Neutrophil (primary cell): ENCODE results near the gene SERPINB12.

Experiments used
- H3K27ac ChIP-seq: fragments of 200-600 bp; sonication (generic); 2 replicates; pipeline ENCODE4 v1.5.1; 2016; ENCODE audit warnings: mild to moderate bottlenecking, moderate library complexity
- H3K27me3 ChIP-seq: fragments of 200-600 bp; sonication (generic); 2 replicates; pipeline ENCODE4 v1.6.0; 2016; ENCODE audit warnings: mild to moderate bottlenecking
- H3K36me3 ChIP-seq: fragments of 200-600 bp; sonication (generic); 2 replicates; pipeline ENCODE4 v1.5.1; 2017
- H3K4me1 ChIP-seq, 2 experiments: fragments of 200-600 bp in 1 of 2; sonication (generic) in 1 of 2; 1 replicate in 1 of 2; 2 replicates in 1 of 2; pipeline versions ENCODE4 v1.5.1 to v1.6.1; 2013 to 2016; ENCODE audit warnings: low read depth in 1 of 2, low read length in 1 of 2, mild to moderate bottlenecking in 1 of 2, moderate library complexity in 1 of 2; ENCODE audit not compliant: control insufficient read depth in 1 of 2, insufficient read depth in 1 of 2
- H3K4me3 ChIP-seq, 2 experiments: fragments of 200-600 bp in 1 of 2; sonication (generic) in 1 of 2; 1 replicate in 1 of 2; 2 replicates in 1 of 2; pipeline ENCODE4 v1.5.1; 2013 to 2016; ENCODE audit warnings: low read depth in 1 of 2, low read length in 1 of 2, mild to moderate bottlenecking in 1 of 2, moderate library complexity in 1 of 2
- H3K9me3 ChIP-seq: fragments of 200-600 bp; sonication (generic); 2 replicates; pipeline ENCODE4 v1.5.1; 2016
- TF ChIP-seq, protein P1 (sequence below): fragments of 200-600 bp; sonication (generic); IDR thresholded peaks from 2 replicates; pipeline ENCODE4 v1.5.1; 2016; ENCODE audit warnings: antibody characterized with exemption

The SERPINB12 gene

DNA sequence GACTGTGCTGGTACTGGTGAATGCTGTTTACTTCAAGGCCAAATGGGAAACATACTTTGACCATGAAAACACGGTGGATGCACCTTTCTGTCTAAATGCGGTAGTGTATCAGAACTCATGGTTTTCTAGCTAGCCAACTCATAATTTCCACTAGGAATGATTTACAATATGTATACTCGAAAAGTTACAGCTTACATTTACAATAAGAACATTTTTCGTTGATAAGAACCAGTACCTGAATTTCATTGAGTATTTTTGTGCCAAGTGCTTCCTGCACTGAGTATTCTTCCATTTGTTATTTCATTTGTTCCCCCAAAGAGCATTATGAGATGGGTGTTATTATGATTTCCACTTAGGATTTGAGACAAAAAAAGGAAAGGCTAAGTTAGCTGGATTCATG lies 21.9 kb downstream of the SERPINB12 start:
- no peak overlapping the region for H3K4me3 ChIP-seq
- no peaks in the 10 kb centered on the region for H3K9me3 ChIP-seq
- H3K27me3 ChIP-seq: no peaks in the 10 kb centered on the region
- TF ChIP-seq, protein P1, sequence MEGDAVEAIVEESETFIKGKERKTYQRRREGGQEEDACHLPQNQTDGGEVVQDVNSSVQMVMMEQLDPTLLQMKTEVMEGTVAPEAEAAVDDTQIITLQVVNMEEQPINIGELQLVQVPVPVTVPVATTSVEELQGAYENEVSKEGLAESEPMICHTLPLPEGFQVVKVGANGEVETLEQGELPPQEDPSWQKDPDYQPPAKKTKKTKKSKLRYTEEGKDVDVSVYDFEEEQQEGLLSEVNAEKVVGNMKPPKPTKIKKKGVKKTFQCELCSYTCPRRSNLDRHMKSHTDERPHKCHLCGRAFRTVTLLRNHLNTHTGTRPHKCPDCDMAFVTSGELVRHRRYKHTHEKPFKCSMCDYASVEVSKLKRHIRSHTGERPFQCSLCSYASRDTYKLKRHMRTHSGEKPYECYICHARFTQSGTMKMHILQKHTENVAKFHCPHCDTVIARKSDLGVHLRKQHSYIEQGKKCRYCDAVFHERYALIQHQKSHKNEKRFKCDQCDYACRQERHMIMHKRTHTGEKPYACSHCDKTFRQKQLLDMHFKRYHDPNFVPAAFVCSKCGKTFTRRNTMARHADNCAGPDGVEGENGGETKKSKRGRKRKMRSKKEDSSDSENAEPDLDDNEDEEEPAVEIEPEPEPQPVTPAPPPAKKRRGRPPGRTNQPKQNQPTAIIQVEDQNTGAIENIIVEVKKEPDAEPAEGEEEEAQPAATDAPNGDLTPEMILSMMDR: no peak
- H3K27ac ChIP-seq: no peak overlapping the region
- no peaks in the 10 kb centered on the region for H3K36me3 ChIP-seq
- H3K4me1 ChIP-seq: no peaks in the 10 kb centered on the region

DNA sequence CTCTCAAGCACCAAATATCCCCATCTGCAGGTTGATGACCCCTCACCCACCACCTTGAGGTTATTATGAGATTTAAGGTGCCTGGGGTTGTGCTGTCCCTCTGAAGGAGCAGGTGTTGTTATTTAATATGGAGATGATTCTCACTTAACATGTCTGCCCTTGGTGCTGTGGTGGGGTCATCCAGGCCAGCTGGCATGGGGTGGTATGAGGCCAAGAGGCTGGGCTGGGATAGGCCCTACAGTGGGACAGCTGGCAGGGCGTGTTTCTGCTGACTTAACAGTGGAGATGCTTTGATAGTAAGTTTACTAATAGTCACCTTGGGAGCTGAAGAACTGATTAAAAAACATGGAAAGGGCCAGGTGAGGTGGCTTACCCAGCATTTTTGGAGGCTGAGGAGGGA lies 22.4 kb downstream of the SERPINB12 start:
- Histone ChIP-seq H3K36me3 (no peaks in the 10 kb centered on the region), H3K9me3 (no peaks in the 10 kb centered on the region), H3K4me1 (no peaks in the 10 kb centered on the region), H3K27me3 (no peaks in the 10 kb centered on the region), H3K4me3 (no peak overlapping the region), H3K27ac (no peak overlapping the region)
- TF ChIP-seq, protein P1: no peak

DNA sequence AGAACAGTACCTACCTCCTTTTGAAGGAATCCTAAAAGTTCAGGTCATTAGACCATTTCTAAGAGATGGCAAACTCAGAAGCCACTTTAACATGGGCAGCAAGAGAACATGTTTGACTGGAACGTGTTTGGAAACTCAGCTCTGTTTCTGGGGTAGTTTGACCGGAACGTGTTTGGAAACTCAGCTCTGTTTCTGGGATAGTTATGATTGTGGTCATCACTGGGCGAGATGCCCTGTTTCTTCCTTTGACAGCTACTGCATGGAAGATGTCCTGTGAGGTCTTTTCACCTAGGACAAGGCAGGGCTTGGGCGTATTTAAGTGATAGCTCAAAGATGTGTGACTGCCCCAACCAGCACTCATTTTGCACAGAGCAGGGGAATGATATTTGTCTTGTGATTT lies 25.1 kb downstream of the SERPINB12 start:
- H3K4me1 ChIP-seq: no peaks in the 10 kb centered on the region
- H3K9me3 ChIP-seq: no peaks in the 10 kb centered on the region
- H3K4me3 ChIP-seq: no peak overlapping the region
- no peaks in the 10 kb centered on the region for H3K27me3 ChIP-seq
- TF ChIP-seq, protein P1: no peak
- H3K27ac ChIP-seq: no peak overlapping the region
- no peaks in the 10 kb centered on the region for H3K36me3 ChIP-seq

DNA sequence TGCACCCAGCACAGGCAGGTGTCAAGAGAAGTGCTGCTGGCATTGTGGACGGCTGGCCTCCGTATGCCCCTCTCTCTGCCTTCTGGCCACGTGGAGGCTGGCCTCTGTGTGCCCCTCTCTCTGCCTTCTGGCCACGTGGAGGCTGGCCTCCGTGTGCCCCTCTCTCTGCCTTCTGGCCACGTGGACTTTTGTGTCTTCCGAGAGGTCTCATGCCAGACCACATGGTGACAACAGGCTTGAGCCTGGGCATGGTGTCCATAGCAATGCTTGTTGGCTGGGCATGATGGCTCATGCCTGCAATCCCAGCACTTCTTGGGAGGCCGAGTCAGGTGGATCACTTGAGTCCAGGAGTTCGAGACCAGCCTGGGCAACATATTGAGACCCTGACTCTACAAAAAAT lies 25.7 kb downstream of the SERPINB12 start:
- TF ChIP-seq, protein P1: no peak
- Histone ChIP-seq H3K36me3 (no peaks in the 10 kb centered on the region), H3K4me1 (no peaks in the 10 kb centered on the region), H3K27me3 (no peaks in the 10 kb centered on the region), H3K4me3 (no peak overlapping the region), H3K27ac (no peak overlapping the region), H3K9me3 (no peaks in the 10 kb centered on the region)

DNA sequence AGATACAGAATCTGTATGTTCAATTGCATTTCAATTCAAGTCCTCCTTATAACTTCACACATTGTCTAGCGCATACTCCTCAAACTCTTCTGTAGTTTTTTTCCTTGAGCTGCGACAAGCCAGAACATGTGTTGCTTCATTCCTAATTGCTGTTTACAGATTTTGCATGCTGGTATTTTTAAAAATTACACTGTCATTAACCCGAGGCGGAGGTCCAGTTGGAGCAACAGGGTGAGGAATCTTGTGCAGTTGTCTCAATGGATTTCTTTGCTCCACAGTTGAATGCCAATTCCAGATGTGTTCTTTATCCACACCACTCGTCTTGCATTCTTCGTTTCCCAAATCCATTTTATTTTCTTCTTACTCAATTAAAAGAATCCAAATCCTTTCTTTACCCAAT lies 28.6 kb downstream of the SERPINB12 start:
- Histone ChIP-seq H3K9me3 (no peaks in the 10 kb centered on the region), H3K36me3 (no peaks in the 10 kb centered on the region), H3K27ac (no peak overlapping the region), H3K4me1 (peaks cover 5 to 11% of the 10 kb centered on the region in 2 experiments), H3K27me3 (no peaks in the 10 kb centered on the region), H3K4me3 (no peak overlapping the region)
- TF ChIP-seq, protein P1: no peak

DNA sequence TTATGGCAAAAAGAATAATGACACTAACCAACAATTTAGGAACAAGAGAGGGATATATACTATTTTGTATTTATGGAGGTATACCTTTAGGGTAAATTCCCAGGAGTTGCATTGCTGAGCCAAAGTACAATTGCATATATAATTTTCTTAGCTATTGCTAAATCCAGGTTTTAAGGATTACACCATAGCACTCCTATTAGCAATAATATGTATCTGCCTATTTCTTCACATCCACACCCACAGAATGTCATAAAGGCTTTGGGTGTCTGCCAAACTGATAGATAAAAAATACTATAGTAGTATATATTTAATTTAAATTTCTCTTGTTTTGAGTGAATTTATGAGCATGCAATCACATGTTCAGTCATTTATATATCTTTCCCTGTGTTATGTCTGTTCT lies 33.5 kb downstream of the SERPINB12 start:
- no peaks in the 10 kb centered on the region for H3K9me3 ChIP-seq
- H3K27ac ChIP-seq: no peak overlapping the region
- TF ChIP-seq, protein P1: no peak
- H3K4me1 ChIP-seq: peaks cover 34 to 44% of the 10 kb centered on the region in 2 experiments
- H3K36me3 ChIP-seq: no peaks in the 10 kb centered on the region
- no peak overlapping the region for H3K4me3 ChIP-seq
- no peaks in the 10 kb centered on the region for H3K27me3 ChIP-seq
